ENCODE results near the gene ISCA1. TPM values are rescaled to one million over a fixed set of nuclear protein-coding genes. Genes with fewer than 3 reads are reported as not detected.

The ISCA1 gene
- polyA plus RNA-seq: 10 to 100 TPM; 28.0 to 38.6 (median 37.3) TPM
- long read RNA-seq, donor 1, transcript ISCA1-203 (4 exons, 1,958 nt): major isoform, 26 of 26 reads
- long read RNA-seq, donor 1, partial matches to known transcripts: 0 of 26 reads
- long read RNA-seq, donor 1, other reads (novel, unspliced or antisense): 0 of 26 reads
- long read RNA-seq, donor 2, partial matches to known transcripts: 0 of 3 reads
- long read RNA-seq, donor 2, other reads (novel, unspliced or antisense): 0 of 3 reads
- long read RNA-seq, donor 3, transcript ISCA1-203 (4 exons, 1,958 nt): major isoform, 8 of 8 reads
- long read RNA-seq, donor 3, partial matches to known transcripts: 0 of 8 reads
- long read RNA-seq, donor 3, other reads (novel, unspliced or antisense): 0 of 8 reads
- long read RNA-seq, donor 4, partial matches to known transcripts: 0 of 1 reads
- long read RNA-seq, donor 4, other reads (novel, unspliced or antisense): 0 of 1 reads
- long read RNA-seq, donor 5, partial matches to known transcripts: 0 of 1 reads
- long read RNA-seq, donor 5, other reads (novel, unspliced or antisense): 0 of 1 reads
- long read RNA-seq, donor 6, transcript ISCA1-203 (4 exons, 1,958 nt): major isoform, 9 of 9 reads
- long read RNA-seq, donor 6, partial matches to known transcripts: 0 of 9 reads
- long read RNA-seq, donor 6, other reads (novel, unspliced or antisense): 0 of 9 reads
- long read RNA-seq, donor 7, transcript ISCA1-203 (4 exons, 1,958 nt): major isoform, 23 of 23 reads
- long read RNA-seq, donor 7, partial matches to known transcripts: 0 of 23 reads
- long read RNA-seq, donor 7, other reads (novel, unspliced or antisense): 0 of 23 reads
- long read RNA-seq, donor 8, partial matches to known transcripts: 0 of 1 reads
- long read RNA-seq, donor 8, other reads (novel, unspliced or antisense): 0 of 1 reads
- long read RNA-seq, donor 9, partial matches to known transcripts: 0 of 1 reads
- long read RNA-seq, donor 9, other reads (novel, unspliced or antisense): 0 of 1 reads
- long read RNA-seq, donor 10, transcript ISCA1-203 (4 exons, 1,958 nt): major isoform, 16 of 17 reads
- long read RNA-seq, donor 10, partial matches to known transcripts: 0 of 17 reads
- long read RNA-seq, donor 10, other reads (novel, unspliced or antisense): 0 of 17 reads

DNA sequence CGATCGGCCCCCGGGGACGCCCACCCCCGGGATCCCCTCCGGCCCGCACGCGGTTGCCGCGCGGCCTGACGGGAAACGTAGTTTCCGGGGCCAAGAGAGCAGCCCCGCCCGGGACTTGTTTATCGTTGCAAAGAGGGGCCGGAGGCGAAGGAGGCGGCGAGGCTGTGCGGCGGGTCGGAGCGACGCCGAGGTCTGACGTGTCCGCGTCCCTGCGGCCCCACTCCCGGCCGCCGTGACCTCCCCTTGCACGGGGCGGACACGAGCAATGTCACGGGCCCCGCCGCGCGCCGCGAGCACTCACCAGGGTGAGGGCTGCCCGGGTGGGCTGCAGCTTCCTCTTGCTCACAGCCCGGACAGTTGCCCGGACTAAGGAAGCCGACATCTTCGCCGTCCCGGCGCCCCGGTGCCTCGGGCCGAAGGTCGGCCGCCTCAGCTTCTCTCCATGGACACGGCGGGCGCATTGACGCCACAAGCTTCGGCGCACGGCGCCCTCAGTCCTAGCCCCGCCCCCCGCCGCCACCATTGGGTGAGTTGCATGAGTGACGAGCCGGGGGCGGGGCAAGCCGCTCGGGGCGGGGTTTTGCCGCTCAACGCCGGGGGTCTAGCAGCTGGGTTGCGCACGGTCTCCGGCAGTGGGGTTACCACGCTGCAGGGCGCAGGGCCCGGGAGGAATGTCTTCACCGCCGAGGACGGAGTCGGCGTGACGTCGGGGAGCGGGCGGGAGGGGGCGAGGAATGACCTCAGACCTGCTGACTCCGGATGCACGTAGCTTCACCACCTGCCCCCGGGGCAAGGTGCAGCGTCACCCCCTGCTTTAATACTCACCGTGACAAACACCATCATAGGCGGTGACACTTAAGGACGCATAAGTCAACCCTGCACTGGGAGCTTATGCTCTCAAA lies at the start of gene ISCA1:
ISCA1 (minus strand) TSS at position 462 of the 902 bp plus-strand sequence; CDS start at position 382, 80 bp downstream.
- Histone ChIP-seq H3K4me3 (ENCODE audit: low read depth in 1 of 3, low read length in 3 of 3) (peak within 1 kb of the TSS; percentile 53 to 89 (median 83)), H3K36me3 (ENCODE audit: control insufficient read depth in 3 of 3, insufficient read depth in 2 of 3, low read depth in 1 of 3, low read length in 3 of 3) (peaks cover 0 to 5% (median 2%) of the 10 kb centered on the region in 3 donors), H3K9me3 (ENCODE audit: control insufficient read depth in 2 of 2, insufficient read depth in 1 of 2, low read depth in 1 of 2, low read length in 1 of 2) (no peaks in the 10 kb centered on the region), H3K4me1 (ENCODE audit: control insufficient read depth in 3 of 3, insufficient read depth in 2 of 3, low read depth in 1 of 3, low read length in 2 of 3) (peaks cover 6 to 16% (median 15%) of the 10 kb centered on the region in 3 donors), H3K27me3 (ENCODE audit: control insufficient read depth in 3 of 3, insufficient read depth in 3 of 3, low read length in 3 of 3) (no peaks in the 10 kb centered on the region), H3K27ac (ENCODE audit: low read depth in 1 of 3, low read length in 2 of 3) (peak within 1 kb of the TSS; percentile 92 to 97 (median 96))
- WGBS, 3 donors: 0 to 1% (median 0%) methylated on average over 74 to 101 of the region's 101 CpGs
- DNase-seq (peak; percentile 95 to 98), FAIRE-seq (no peak)

DNA sequence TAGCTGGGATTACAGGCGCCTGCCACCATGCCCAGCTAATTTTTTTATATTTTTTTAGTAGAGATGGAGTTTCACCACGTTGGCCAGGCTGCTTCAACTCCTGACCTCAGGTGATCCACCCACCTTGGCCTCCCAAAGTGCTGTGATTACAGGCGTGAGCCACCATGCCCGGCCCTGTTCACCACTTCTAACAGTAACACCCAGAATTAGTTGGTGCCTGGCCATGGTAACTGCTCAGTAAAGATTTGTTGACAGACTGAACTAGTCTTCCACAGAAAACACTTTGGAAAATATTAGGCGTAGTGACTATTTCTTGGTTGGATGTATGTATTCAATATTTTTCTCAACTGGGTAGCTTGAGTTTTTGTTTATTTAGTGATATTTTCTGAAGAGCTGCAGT lies 47.8 kb upstream of the ISCA1 start:
- Histone ChIP-seq H3K27ac (ENCODE audit: low read depth in 1 of 3, low read length in 2 of 3) (no peak overlapping the region), H3K4me1 (ENCODE audit: control insufficient read depth in 3 of 3, insufficient read depth in 2 of 3, low read depth in 1 of 3, low read length in 2 of 3) (no peaks in the 10 kb centered on the region), H3K9me3 (ENCODE audit: control insufficient read depth in 2 of 2, insufficient read depth in 1 of 2, low read depth in 1 of 2, low read length in 1 of 2) (no peaks in the 10 kb centered on the region), H3K27me3 (ENCODE audit: control insufficient read depth in 3 of 3, insufficient read depth in 3 of 3, low read length in 3 of 3) (no peaks in the 10 kb centered on the region), H3K36me3 (ENCODE audit: control insufficient read depth in 3 of 3, insufficient read depth in 2 of 3, low read depth in 1 of 3, low read length in 3 of 3) (peaks cover 10 to 37% (median 15%) of the 10 kb centered on the region in 3 donors), H3K4me3 (ENCODE audit: low read depth in 1 of 3, low read length in 3 of 3) (no peak overlapping the region)
- DNase-seq (no peak), FAIRE-seq (no peak)
- WGBS, 3 donors: 83 to 88% (median 86%) methylated on average over 5 of the region's 5 CpGs

DNA sequence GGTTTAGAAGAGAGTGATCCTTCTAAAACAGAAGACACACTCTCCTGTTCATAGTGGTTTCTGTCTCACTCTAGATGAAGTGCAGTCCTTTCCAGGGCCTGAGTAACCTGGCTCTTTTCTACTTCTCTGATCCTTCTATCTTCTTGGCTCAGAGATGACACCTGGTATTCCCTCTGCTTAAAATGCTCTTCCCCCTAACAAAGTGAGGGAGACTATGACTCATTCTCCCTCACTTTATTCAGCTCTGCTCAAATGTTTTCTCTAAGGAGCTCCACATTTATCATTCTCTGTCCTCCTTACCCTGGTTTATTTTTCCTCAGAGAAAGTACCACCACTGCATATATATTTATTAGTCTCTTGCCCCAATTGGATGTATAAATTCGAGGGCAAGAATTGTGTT lies 47.3 kb upstream of the ISCA1 start:
- no peak overlapping the region for H3K4me3 ChIP-seq (ENCODE audit: low read depth in 1 of 3, low read length in 3 of 3)
- H3K36me3 ChIP-seq (ENCODE audit: control insufficient read depth in 3 of 3, insufficient read depth in 2 of 3, low read depth in 1 of 3, low read length in 3 of 3): peaks cover 10 to 34% (median 13%) of the 10 kb centered on the region in 3 donors
- no peak for DNase-seq
- H3K4me1 ChIP-seq (ENCODE audit: control insufficient read depth in 3 of 3, insufficient read depth in 2 of 3, low read depth in 1 of 3, low read length in 2 of 3): no peaks in the 10 kb centered on the region
- no peak overlapping the region for H3K27ac ChIP-seq (ENCODE audit: low read depth in 1 of 3, low read length in 2 of 3)
- no peak for FAIRE-seq
- no peaks in the 10 kb centered on the region for H3K27me3 ChIP-seq (ENCODE audit: control insufficient read depth in 3 of 3, insufficient read depth in 3 of 3, low read length in 3 of 3)
- H3K9me3 ChIP-seq (ENCODE audit: control insufficient read depth in 2 of 2, insufficient read depth in 1 of 2, low read depth in 1 of 2, low read length in 1 of 2): no peaks in the 10 kb centered on the region
- WGBS, 3 donors: 87 to 95% (median 91%) methylated on average over 1 of the region's 1 CpG

DNA sequence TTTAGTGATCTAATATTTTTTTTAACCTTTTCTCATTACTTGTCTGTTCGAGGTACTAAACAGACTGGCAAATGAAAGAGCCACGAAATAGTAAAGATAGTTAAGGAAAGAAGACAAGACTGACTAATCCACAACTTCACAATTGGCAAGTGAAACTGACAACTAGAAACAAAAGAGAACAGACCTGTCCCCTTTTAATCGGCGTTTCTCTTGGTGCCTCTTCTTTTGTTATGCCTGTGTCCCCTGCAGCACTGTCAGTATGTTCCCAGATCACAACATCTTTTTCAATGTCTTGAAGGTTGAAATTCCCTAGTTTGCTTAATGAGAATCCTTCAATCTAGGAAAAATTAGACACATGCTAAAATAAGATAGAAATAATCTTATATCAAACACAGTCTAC lies 45.8 kb upstream of the ISCA1 start:
- peaks cover 7 to 32% (median 12%) of the 10 kb centered on the region in 3 donors for H3K36me3 ChIP-seq (ENCODE audit: control insufficient read depth in 3 of 3, insufficient read depth in 2 of 3, low read depth in 1 of 3, low read length in 3 of 3)
- FAIRE-seq: no peak

DNA sequence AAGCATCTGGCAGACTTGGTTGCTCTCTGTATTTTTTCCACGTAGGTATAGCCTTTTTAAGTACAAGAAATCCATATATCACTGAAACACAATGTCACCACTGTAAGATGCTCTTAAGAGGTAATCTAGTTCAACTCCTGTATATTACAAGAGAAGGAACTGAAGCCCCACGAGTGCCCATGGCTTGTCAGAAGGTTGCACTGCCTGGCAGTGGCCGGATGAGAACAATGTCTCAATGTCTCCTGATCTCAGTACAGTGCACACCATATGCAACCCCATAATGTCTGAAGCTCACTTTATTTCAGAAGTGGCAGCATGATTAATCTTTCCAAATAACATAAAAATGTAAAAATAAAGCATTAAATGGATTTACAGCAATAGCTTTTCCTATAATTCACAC lies 44.2 kb upstream of the ISCA1 start:
- Histone ChIP-seq H3K9me3 (ENCODE audit: control insufficient read depth in 2 of 2, insufficient read depth in 1 of 2, low read depth in 1 of 2, low read length in 1 of 2) (no peaks in the 10 kb centered on the region), H3K27me3 (ENCODE audit: control insufficient read depth in 3 of 3, insufficient read depth in 3 of 3, low read length in 3 of 3) (no peaks in the 10 kb centered on the region), H3K4me1 (ENCODE audit: control insufficient read depth in 3 of 3, insufficient read depth in 2 of 3, low read depth in 1 of 3, low read length in 2 of 3) (no peaks in the 10 kb centered on the region), H3K36me3 (ENCODE audit: control insufficient read depth in 3 of 3, insufficient read depth in 2 of 3, low read depth in 1 of 3, low read length in 3 of 3) (peaks cover 15 to 36% (median 16%) of the 10 kb centered on the region in 3 donors), H3K27ac (ENCODE audit: low read depth in 1 of 3, low read length in 2 of 3) (no peak overlapping the region), H3K4me3 (ENCODE audit: low read depth in 1 of 3, low read length in 3 of 3) (no peak overlapping the region)
- 86 to 90% (median 87%) methylated on average over 3 of the region's 3 CpGs for WGBS, 3 donors
- FAIRE-seq (no peak), DNase-seq (no peak)

More for the DNA sequence above, 45.8 kb upstream of the ISCA1 start:
- no peaks in the 10 kb centered on the region for H3K9me3 ChIP-seq (ENCODE audit: control insufficient read depth in 2 of 2, insufficient read depth in 1 of 2, low read depth in 1 of 2, low read length in 1 of 2)
- no peaks in the 10 kb centered on the region for H3K27me3 ChIP-seq (ENCODE audit: control insufficient read depth in 3 of 3, insufficient read depth in 3 of 3, low read length in 3 of 3)
- no peak overlapping the region for H3K4me3 ChIP-seq (ENCODE audit: low read depth in 1 of 3, low read length in 3 of 3)
- H3K27ac ChIP-seq (ENCODE audit: low read depth in 1 of 3, low read length in 2 of 3): no peak overlapping the region
- no peak for DNase-seq
- no peaks in the 10 kb centered on the region for H3K4me1 ChIP-seq (ENCODE audit: control insufficient read depth in 3 of 3, insufficient read depth in 2 of 3, low read depth in 1 of 3, low read length in 2 of 3)
- 74 to 89% (median 78%) methylated on average over 4 of the region's 4 CpGs for WGBS, 3 donors

DNA sequence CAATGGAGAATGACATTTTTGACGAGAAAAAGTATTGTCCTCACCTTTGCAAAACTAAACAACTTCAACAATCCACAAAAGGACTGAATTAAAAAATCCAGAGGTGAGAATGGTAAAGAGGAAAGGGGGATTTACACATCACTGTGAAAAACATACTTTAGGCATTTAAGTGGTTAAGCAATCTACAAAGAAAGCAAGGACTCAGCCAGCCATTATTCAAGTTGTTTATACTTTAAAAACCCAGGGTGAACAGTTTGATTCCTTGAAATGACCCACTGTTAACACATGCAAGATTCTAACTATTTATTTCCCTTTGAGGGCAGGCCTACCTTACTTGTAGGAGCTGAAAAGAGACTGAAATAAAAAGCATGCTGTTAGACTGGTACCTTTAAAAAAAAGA lies 42.6 kb upstream of the ISCA1 start:
- H3K27ac ChIP-seq (ENCODE audit: low read depth in 1 of 3, low read length in 2 of 3): no peak overlapping the region
- no peak for FAIRE-seq
- H3K36me3 ChIP-seq (ENCODE audit: control insufficient read depth in 3 of 3, insufficient read depth in 2 of 3, low read depth in 1 of 3, low read length in 3 of 3): peaks cover 16 to 36% (median 21%) of the 10 kb centered on the region in 3 donors
- no peaks in the 10 kb centered on the region for H3K27me3 ChIP-seq (ENCODE audit: control insufficient read depth in 3 of 3, insufficient read depth in 3 of 3, low read length in 3 of 3)
- WGBS, 3 donors: 88 to 93% (median 91%) methylated on average over 1 of the region's 1 CpG
- no peaks in the 10 kb centered on the region for H3K9me3 ChIP-seq (ENCODE audit: control insufficient read depth in 2 of 2, insufficient read depth in 1 of 2, low read depth in 1 of 2, low read length in 1 of 2)
- DNase-seq: no peak
- no peaks in the 10 kb centered on the region for H3K4me1 ChIP-seq (ENCODE audit: control insufficient read depth in 3 of 3, insufficient read depth in 2 of 3, low read depth in 1 of 3, low read length in 2 of 3)
- no peak overlapping the region for H3K4me3 ChIP-seq (ENCODE audit: low read depth in 1 of 3, low read length in 3 of 3)

DNA sequence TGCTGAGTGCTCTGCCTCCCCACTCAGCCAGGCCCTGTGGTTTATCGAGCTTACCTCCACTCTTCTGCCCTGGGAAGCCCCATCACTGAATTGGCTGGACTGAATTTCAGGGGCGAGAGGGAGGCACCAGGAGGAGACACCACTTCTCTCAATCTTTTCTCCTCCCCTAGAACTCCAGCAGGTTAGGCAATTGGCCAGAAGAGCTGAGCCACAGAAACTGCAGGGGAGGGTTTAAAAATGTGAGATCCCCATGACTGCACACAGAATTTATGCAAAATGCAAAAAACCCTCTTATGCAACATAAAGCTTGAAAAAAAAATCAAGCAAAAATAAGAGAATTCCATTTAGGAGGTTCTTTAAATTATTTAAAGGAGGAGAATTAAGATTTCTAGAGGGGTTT lies 42.0 kb upstream of the ISCA1 start:
- no peaks in the 10 kb centered on the region for H3K4me1 ChIP-seq (ENCODE audit: control insufficient read depth in 3 of 3, insufficient read depth in 2 of 3, low read depth in 1 of 3, low read length in 2 of 3)
- no peak for DNase-seq
- H3K4me3 ChIP-seq (ENCODE audit: low read depth in 1 of 3, low read length in 3 of 3): no peak overlapping the region
- FAIRE-seq: no peak
- WGBS, 3 donors: 75 to 92% (median 87%) methylated on average over 2 of the region's 2 CpGs
- H3K27ac ChIP-seq (ENCODE audit: low read depth in 1 of 3, low read length in 2 of 3): no peak overlapping the region
- peaks cover 16 to 37% (median 24%) of the 10 kb centered on the region in 3 donors for H3K36me3 ChIP-seq (ENCODE audit: control insufficient read depth in 3 of 3, insufficient read depth in 2 of 3, low read depth in 1 of 3, low read length in 3 of 3)
- no peaks in the 10 kb centered on the region for H3K27me3 ChIP-seq (ENCODE audit: control insufficient read depth in 3 of 3, insufficient read depth in 3 of 3, low read length in 3 of 3)
- no peaks in the 10 kb centered on the region for H3K9me3 ChIP-seq (ENCODE audit: control insufficient read depth in 2 of 2, insufficient read depth in 1 of 2, low read depth in 1 of 2, low read length in 1 of 2)

Data from small intestine (tissue), 16 donors.